Measurements from ENCODE around the gene NRXN3.

The NRXN3 gene

DNA sequence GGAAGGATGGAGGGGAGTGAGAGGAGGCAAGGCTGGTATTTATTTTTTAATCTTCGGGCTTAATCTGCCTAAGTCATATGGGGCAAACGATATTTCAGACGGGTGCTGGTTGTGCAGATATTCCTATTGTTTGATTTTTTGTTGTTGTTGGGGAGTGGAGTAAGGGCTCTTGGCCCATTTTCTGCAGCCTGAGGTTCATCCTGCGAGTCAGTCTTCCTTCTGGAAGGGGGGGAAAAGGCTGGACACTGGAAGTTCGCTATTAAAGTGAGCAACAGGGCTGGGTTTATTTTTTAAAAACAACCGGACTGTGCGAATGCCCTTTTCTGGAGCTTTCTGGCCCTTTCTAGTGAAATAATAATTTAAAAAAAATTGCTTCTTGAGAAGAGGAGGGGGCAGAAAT is 2.3 kb downstream of the NRXN3 start:
- POLR2A ChIA-PET, result no interaction called here
- no peak for DNase-seq
- CTCF ChIA-PET, result no interaction called here

DNA sequence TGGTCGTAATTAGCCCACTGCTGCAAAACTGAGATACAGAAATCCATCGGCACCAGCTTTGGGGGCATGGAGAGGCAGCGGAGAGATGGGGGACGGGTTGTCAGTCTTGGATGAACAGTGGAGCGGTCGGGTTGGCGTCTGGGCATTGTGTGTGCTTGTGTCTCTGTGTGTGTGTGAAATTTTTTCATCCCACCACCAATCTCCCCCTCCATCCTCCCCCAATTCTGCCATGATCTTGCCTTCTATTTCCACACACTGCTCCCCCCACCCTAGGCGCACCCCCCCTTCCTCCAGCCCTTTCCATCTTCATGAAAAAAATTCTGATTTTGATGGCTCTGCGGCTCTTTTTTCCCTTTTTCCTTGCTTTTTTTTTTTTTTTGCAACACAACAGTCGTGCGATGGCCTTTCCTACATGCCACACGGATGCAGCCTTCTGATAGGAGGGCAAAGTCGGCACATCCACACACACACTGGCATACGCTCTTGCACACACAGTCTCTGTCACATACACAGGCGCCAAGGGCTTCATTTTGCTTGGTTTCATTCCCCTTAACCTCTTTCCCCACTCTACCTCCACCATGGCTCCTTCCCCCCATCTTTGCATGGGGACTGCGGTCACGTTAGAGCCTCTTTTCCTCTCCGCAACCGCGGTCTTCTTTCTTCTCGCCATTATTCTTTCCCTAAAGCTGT is 3.3 kb downstream of the NRXN3 start:
- ChIA-PET POLR2A (no interaction called here), CTCF (no interaction called here)
- WGBS (ENCODE audit: insufficient coverage), result 94% methylated on average over 10 of the region's 21 CpGs
- Histone ChIP-seq H3K36me3 (ENCODE audit: control insufficient read depth in 4 of 4, insufficient read depth in 4 of 4, low read length in 3 of 4) (no peaks in the 10 kb centered on the region), H3K27me3 (replicated peaks in 2 of 5; ENCODE audit: control insufficient read depth in 4 of 5, insufficient read depth in 5 of 5, low read length in 4 of 5) (peaks cover 0 to 45% (median 13%) of the 10 kb centered on the region in 5 experiments), H3K27ac (ENCODE audit: insufficient read depth in 1 of 2, low read depth in 1 of 2, low read length in 2 of 2, poor library complexity in 1 of 2, severe bottlenecking in 2 of 2) (no peak overlapping the region), H3K4me3 (ENCODE audit: control insufficient read depth in 1 of 7, extremely low read depth in 1 of 7, insufficient read depth in 4 of 7, low read depth in 2 of 7, low read length in 6 of 7) (no peak overlapping the region), H3K4me1 (ENCODE audit: control extremely low read depth in 1 of 4, control insufficient read depth in 4 of 4, insufficient read depth in 4 of 4, low read length in 3 of 4) (no peaks in the 10 kb centered on the region), H3K9me3 (ENCODE audit: control extremely low read depth in 1 of 5, control insufficient read depth in 4 of 5, insufficient read depth in 2 of 5, low read depth in 1 of 5, low read length in 4 of 5) (peaks cover 0 to 2% (median 0%) of the 10 kb centered on the region in 5 experiments)
- no peak for DNase-seq

More for the DNA sequence above, 2.3 kb downstream of the NRXN3 start:
- WGBS (ENCODE audit: insufficient coverage), result 100% methylated on average over 5 of the region's 7 CpGs
- Histone ChIP-seq H3K4me1 (ENCODE audit: control extremely low read depth in 1 of 4, control insufficient read depth in 4 of 4, insufficient read depth in 4 of 4, low read length in 3 of 4) (no peaks in the 10 kb centered on the region), H3K27ac (ENCODE audit: insufficient read depth in 1 of 2, low read depth in 1 of 2, low read length in 2 of 2, poor library complexity in 1 of 2, severe bottlenecking in 2 of 2) (no peak overlapping the region), H3K36me3 (ENCODE audit: control insufficient read depth in 4 of 4, insufficient read depth in 4 of 4, low read length in 3 of 4) (no peaks in the 10 kb centered on the region), H3K27me3 (replicated peaks in 2 of 5; ENCODE audit: control insufficient read depth in 4 of 5, insufficient read depth in 5 of 5, low read length in 4 of 5) (peaks cover 0 to 53% (median 13%) of the 10 kb centered on the region in 5 experiments), H3K4me3 (ENCODE audit: control insufficient read depth in 1 of 7, extremely low read depth in 1 of 7, insufficient read depth in 4 of 7, low read depth in 2 of 7, low read length in 6 of 7) (no peak overlapping the region), H3K9me3 (ENCODE audit: control extremely low read depth in 1 of 5, control insufficient read depth in 4 of 5, insufficient read depth in 2 of 5, low read depth in 1 of 5, low read length in 4 of 5) (peaks cover 0 to 2% (median 0%) of the 10 kb centered on the region in 5 experiments)

DNA sequence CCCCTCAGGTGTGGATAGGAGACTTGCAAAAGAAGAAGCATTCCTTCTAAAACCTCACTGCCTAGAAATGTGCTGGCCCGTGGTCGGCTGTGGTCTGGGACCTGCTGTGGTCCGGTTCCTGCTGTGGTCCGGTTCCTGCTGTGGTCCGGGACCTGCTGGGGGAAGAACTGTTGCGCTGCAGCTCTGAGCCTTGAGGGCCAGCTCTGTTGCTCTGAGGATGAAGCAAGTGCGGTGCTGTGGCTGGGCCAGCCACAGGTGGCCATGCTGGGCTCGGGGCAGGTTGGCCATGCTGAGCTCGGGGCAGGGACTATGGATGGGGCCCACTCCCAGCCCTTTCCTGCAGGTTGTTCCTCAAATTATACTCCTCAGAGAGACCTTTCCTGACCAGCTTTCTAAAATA is 5.2 kb downstream of the NRXN3 start:
- H3K9me3 ChIP-seq (ENCODE audit: control extremely low read depth in 1 of 5, control insufficient read depth in 4 of 5, insufficient read depth in 2 of 5, low read depth in 1 of 5, low read length in 4 of 5), result peaks cover 0 to 2% (median 0%) of the 10 kb centered on the region in 5 experiments
- WGBS (ENCODE audit: insufficient coverage), result 93% methylated on average over 8 of the region's 9 CpGs
- CTCF ChIA-PET, result no interaction called here

DNA sequence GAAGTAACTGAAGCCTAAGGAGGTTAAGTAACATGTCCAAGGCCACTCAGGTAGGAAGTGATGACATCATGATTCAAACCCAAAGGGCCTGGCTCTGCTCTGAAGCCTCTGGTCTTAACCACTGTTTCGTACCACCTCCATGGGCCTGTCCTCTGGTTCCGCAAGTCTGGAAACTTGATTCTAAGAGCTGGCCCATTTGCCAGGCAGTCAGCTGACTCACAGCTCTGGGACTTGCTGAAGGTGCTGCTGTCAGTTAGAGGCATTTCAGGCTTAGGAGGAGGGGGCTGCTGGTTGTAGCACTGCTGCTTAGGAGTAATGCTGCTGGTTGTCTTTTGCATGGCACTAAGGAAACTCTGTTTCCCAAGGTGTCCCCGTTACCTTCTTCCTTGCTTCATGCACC is 7.9 kb downstream of the NRXN3 start:
- Histone ChIP-seq H3K27me3 (replicated peaks in 2 of 5; ENCODE audit: control insufficient read depth in 4 of 5, insufficient read depth in 5 of 5, low read length in 4 of 5) (peaks cover 0 to 15% (median 4%) of the 10 kb centered on the region in 5 experiments), H3K9me3 (ENCODE audit: control extremely low read depth in 1 of 5, control insufficient read depth in 4 of 5, insufficient read depth in 2 of 5, low read depth in 1 of 5, low read length in 4 of 5) (peaks cover 0 to 2% (median 0%) of the 10 kb centered on the region in 5 experiments), H3K4me3 (ENCODE audit: control insufficient read depth in 1 of 7, extremely low read depth in 1 of 7, insufficient read depth in 4 of 7, low read depth in 2 of 7, low read length in 6 of 7) (no peak overlapping the region), H3K36me3 (ENCODE audit: control insufficient read depth in 4 of 4, insufficient read depth in 4 of 4, low read length in 3 of 4) (no peaks in the 10 kb centered on the region), H3K4me1 (ENCODE audit: control extremely low read depth in 1 of 4, control insufficient read depth in 4 of 4, insufficient read depth in 4 of 4, low read length in 3 of 4) (no peaks in the 10 kb centered on the region), H3K27ac (ENCODE audit: insufficient read depth in 1 of 2, low read depth in 1 of 2, low read length in 2 of 2, poor library complexity in 1 of 2, severe bottlenecking in 2 of 2) (no peak overlapping the region)
- whole genome bisulfite sequencing (ENCODE audit: insufficient coverage), result 95% methylated on average over 3 of the region's 3 CpGs
- ChIA-PET CTCF (interaction anchor here (1.2 to 1.7 kb wide), 2 partner anchors 15 to 389 kb away, joined by 3 read pairs; no protein-coding TSS in a partner anchor), POLR2A (no interaction called here)
- DNase-seq, result no peak

More for the DNA sequence above, 5.2 kb downstream of the NRXN3 start:
- Histone ChIP-seq H3K4me3 (ENCODE audit: control insufficient read depth in 1 of 7, extremely low read depth in 1 of 7, insufficient read depth in 4 of 7, low read depth in 2 of 7, low read length in 6 of 7) (no peak overlapping the region), H3K27ac (ENCODE audit: insufficient read depth in 1 of 2, low read depth in 1 of 2, low read length in 2 of 2, poor library complexity in 1 of 2, severe bottlenecking in 2 of 2) (no peak overlapping the region), H3K27me3 (replicated peaks in 2 of 5; ENCODE audit: control insufficient read depth in 4 of 5, insufficient read depth in 5 of 5, low read length in 4 of 5) (peaks cover 0 to 33% (median 11%) of the 10 kb centered on the region in 5 experiments), H3K4me1 (ENCODE audit: control extremely low read depth in 1 of 4, control insufficient read depth in 4 of 4, insufficient read depth in 4 of 4, low read length in 3 of 4) (no peaks in the 10 kb centered on the region), H3K36me3 (ENCODE audit: control insufficient read depth in 4 of 4, insufficient read depth in 4 of 4, low read length in 3 of 4) (no peaks in the 10 kb centered on the region)
- POLR2A ChIA-PET, result interaction anchor here (0.6 kb wide), 1 partner anchor 144 kb away, joined by 3 read pairs; no protein-coding TSS in a partner anchor
- DNase-seq, result no peak

DNA sequence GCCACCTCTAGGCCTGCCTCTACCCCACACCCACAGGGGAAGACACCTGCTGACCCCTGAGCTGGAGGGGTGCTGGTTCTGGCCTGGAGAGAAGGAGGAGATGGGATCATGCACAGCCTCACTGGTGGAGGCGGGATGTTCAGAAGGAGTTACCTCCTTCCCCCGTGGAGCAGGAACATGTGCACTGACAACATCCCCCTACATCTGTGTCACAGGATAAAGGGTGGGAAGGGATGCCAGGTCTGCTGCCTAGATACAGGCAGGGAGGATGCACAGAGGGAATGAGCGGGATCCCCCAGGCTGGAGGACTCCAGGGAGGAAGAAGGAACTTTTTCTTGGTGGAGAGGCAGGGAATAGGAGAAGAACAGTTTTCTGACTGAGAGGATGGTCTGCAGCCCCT is 8.8 kb downstream of the NRXN3 start:
- Histone ChIP-seq H3K4me1 (ENCODE audit: control extremely low read depth in 1 of 4, control insufficient read depth in 4 of 4, insufficient read depth in 4 of 4, low read length in 3 of 4) (no peaks in the 10 kb centered on the region), H3K27ac (ENCODE audit: insufficient read depth in 1 of 2, low read depth in 1 of 2, low read length in 2 of 2, poor library complexity in 1 of 2, severe bottlenecking in 2 of 2) (no peak overlapping the region), H3K9me3 (ENCODE audit: control extremely low read depth in 1 of 5, control insufficient read depth in 4 of 5, insufficient read depth in 2 of 5, low read depth in 1 of 5, low read length in 4 of 5) (no peaks in the 10 kb centered on the region), H3K4me3 (ENCODE audit: control insufficient read depth in 1 of 7, extremely low read depth in 1 of 7, insufficient read depth in 4 of 7, low read depth in 2 of 7, low read length in 6 of 7) (no peak overlapping the region), H3K27me3 (replicated peaks in 2 of 5; ENCODE audit: control insufficient read depth in 4 of 5, insufficient read depth in 5 of 5, low read length in 4 of 5) (peaks cover 0 to 12% (median 6%) of the 10 kb centered on the region in 5 experiments), H3K36me3 (ENCODE audit: control insufficient read depth in 4 of 4, insufficient read depth in 4 of 4, low read length in 3 of 4) (no peaks in the 10 kb centered on the region)
- WGBS (ENCODE audit: insufficient coverage), result 100% methylated on average over 1 of the region's 3 CpGs
- CTCF ChIA-PET, result interaction anchor here (1.2 to 1.7 kb wide), 2 partner anchors 16 to 388 kb away, joined by 3 read pairs; no protein-coding TSS in a partner anchor
- no peak for DNase-seq
- POLR2A ChIA-PET, result no interaction called here

DNA sequence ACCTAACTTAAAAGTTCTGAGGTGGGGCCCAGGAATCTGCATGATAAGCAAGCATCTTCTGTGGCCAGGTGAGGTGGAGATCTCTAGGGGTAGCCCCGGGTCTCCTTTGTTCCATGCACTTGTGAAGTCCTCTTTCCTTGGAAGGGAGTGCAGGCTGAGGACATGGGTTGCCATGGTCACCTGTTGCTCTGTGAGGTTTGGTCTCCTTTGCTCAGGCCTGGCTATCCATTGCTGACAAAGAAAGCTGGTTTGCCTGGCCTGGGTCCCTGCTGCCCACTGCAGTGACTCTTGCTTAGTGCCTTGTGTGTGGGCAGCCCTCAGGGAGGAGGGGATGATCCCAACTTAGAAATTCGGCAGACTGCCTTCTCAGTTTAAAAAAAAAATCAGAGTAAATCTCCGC is 11.1 kb downstream of the NRXN3 start:
- WGBS (ENCODE audit: insufficient coverage), result 100% methylated on average over 2 of the region's 3 CpGs
- Histone ChIP-seq H3K27ac (ENCODE audit: insufficient read depth in 1 of 2, low read depth in 1 of 2, low read length in 2 of 2, poor library complexity in 1 of 2, severe bottlenecking in 2 of 2) (no peak overlapping the region), H3K4me3 (ENCODE audit: control insufficient read depth in 1 of 7, extremely low read depth in 1 of 7, insufficient read depth in 4 of 7, low read depth in 2 of 7, low read length in 6 of 7) (no peak overlapping the region), H3K9me3 (ENCODE audit: control extremely low read depth in 1 of 5, control insufficient read depth in 4 of 5, insufficient read depth in 2 of 5, low read depth in 1 of 5, low read length in 4 of 5) (no peaks in the 10 kb centered on the region), H3K36me3 (ENCODE audit: control insufficient read depth in 4 of 4, insufficient read depth in 4 of 4, low read length in 3 of 4) (no peaks in the 10 kb centered on the region), H3K4me1 (ENCODE audit: control extremely low read depth in 1 of 4, control insufficient read depth in 4 of 4, insufficient read depth in 4 of 4, low read length in 3 of 4) (no peaks in the 10 kb centered on the region), H3K27me3 (replicated peaks in 2 of 5; ENCODE audit: control insufficient read depth in 4 of 5, insufficient read depth in 5 of 5, low read length in 4 of 5) (peaks cover 0 to 19% (median 6%) of the 10 kb centered on the region in 5 experiments)
- DNase-seq, result no peak
- ChIA-PET CTCF (no interaction called here), POLR2A (no interaction called here)

DNA sequence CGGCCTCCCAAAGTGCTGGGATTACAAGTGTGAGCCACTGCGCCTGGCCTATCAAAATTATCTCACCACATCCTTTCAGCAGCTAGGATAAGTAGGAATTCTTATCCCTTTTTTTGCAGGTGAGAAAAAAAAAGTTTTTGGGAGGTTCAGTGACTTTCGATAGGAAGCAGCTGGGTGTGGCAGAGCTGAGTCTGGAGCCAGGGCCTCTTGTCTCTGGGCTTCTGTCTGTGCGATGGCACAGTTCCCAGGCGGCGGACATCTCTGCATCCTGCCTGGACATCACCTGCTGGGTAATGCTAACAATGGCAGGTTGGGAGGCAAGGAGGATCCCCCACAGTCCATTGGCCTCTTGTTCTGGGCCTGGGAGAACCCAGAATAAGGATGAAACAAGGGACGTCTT is 12.5 kb downstream of the NRXN3 start:
- H3K4me1 ChIP-seq (ENCODE audit: control extremely low read depth in 1 of 4, control insufficient read depth in 4 of 4, insufficient read depth in 4 of 4, low read length in 3 of 4), result no peaks in the 10 kb centered on the region
- H3K36me3 ChIP-seq (ENCODE audit: control insufficient read depth in 4 of 4, insufficient read depth in 4 of 4, low read length in 3 of 4), result no peaks in the 10 kb centered on the region
- H3K27me3 ChIP-seq (replicated peaks in 2 of 5; ENCODE audit: control insufficient read depth in 4 of 5, insufficient read depth in 5 of 5, low read length in 4 of 5), result peaks cover 0 to 21% (median 6%) of the 10 kb centered on the region in 5 experiments
- no peak for DNase-seq
- no peaks in the 10 kb centered on the region for H3K9me3 ChIP-seq (ENCODE audit: control extremely low read depth in 1 of 5, control insufficient read depth in 4 of 5, insufficient read depth in 2 of 5, low read depth in 1 of 5, low read length in 4 of 5)
- ChIA-PET POLR2A (no interaction called here), CTCF (interaction anchor here (1.2 kb wide), 1 partner anchor 8 kb away, joined by 3 read pairs; no protein-coding TSS in a partner anchor)
- WGBS (ENCODE audit: insufficient coverage), result 83% methylated on average over 3 of the region's 7 CpGs
- no peak overlapping the region for H3K27ac ChIP-seq (ENCODE audit: insufficient read depth in 1 of 2, low read depth in 1 of 2, low read length in 2 of 2, poor library complexity in 1 of 2, severe bottlenecking in 2 of 2)
- H3K4me3 ChIP-seq (ENCODE audit: control insufficient read depth in 1 of 7, extremely low read depth in 1 of 7, insufficient read depth in 4 of 7, low read depth in 2 of 7, low read length in 6 of 7), result no peak overlapping the region

Data from common myeloid progenitor, CD34-positive (primary cell).